Vagina (tissue), 2 donors: ENCODE measurements around the gene LRRC47. TPM values are rescaled to one million over a fixed set of nuclear protein-coding genes. Genes with fewer than 3 reads are reported as not detected.
"Not testable (repeated sequence)": the region's sequence is repeated elsewhere in the genome, so short reads cannot be mapped to it uniquely, and the experiment has no call there.

Experiments
- DNase-seq, 2 donors: peaks; one replicate each; pipeline ENCODE4 v3.0.0-alpha.2; 2017; ENCODE audit errors: extremely low spot score in 2 of 2
- H3K27ac ChIP-seq: fragments of 200-600 bp; sonication (generic); one replicate; pipeline ENCODE4 v1.5.1; 2019
- H3K27me3 ChIP-seq: fragments of 200-600 bp; sonication (generic); one replicate; pipeline ENCODE4 v1.5.1; 2019
- H3K36me3 ChIP-seq, 2 donors: fragments of 200-600 bp; sonication (generic); one replicate each; pipeline ENCODE4 v1.5.1; 2017 to 2019
- H3K4me1 ChIP-seq: fragments of 200-600 bp; sonication (generic); one replicate; pipeline ENCODE4 v1.5.1; 2019
- H3K4me3 ChIP-seq, 2 donors: fragments of 200-600 bp; sonication (generic); 1 replicate in 1 of 2; 2 replicates in 1 of 2; pipeline ENCODE4 v1.5.1; 2016 to 2019
- H3K9me3 ChIP-seq: fragments of 200-600 bp; sonication (generic); one replicate; pipeline ENCODE4 v1.5.1; 2019
- POLR2A ChIP-seq, 2 donors: fragments of 450-650 bp; IDR thresholded peaks; one replicate each; pipeline ENCODE4 v1.6.1; 2017; ENCODE audit warnings: antibody characterized with exemption in 2 of 2, mild to moderate bottlenecking in 2 of 2, moderate library complexity in 2 of 2
- POLR2AphosphoS5 ChIP-seq, 2 donors: sonication (generic); formaldehyde crosslinking; IDR thresholded peaks; one replicate each; pipeline ENCODE4 v1.9.0; 2017; ENCODE audit warnings: antibody characterized with exemption in 2 of 2, mild to moderate bottlenecking in 2 of 2, low read depth in 1 of 2; ENCODE audit not compliant: insufficient read depth in 1 of 2
- intact Hi-C: fragments of 100-400 bp; cut with DNase I; formaldehyde crosslinking; loops from one replicate; pipeline ENCODE4 v1.15.1; 2023
- total RNA-seq: library from RNA; depleted of rRNA; stranded (reverse); fragments of >200 nt; gene quantifications from one replicate; pipeline ENCODE4 v1.2.3, GENCODE V29; 2016
- TF ChIP-seq, protein P1 (sequence below), 3 experiments: fragments of 450-650 bp in 2 of 3; fragments of 200-600 bp in 1 of 3; sonication (generic) in 1 of 3; IDR thresholded peaks; one replicate each; pipeline ENCODE4 v1.5.1; 2017 to 2019; ENCODE audit warnings: antibody characterized with exemption in 3 of 3, mild to moderate bottlenecking in 2 of 3, moderate library complexity in 2 of 3

The LRRC47 gene
- total RNA-seq, 1 donor from 2014 or later, result 32.4 TPM

DNA sequence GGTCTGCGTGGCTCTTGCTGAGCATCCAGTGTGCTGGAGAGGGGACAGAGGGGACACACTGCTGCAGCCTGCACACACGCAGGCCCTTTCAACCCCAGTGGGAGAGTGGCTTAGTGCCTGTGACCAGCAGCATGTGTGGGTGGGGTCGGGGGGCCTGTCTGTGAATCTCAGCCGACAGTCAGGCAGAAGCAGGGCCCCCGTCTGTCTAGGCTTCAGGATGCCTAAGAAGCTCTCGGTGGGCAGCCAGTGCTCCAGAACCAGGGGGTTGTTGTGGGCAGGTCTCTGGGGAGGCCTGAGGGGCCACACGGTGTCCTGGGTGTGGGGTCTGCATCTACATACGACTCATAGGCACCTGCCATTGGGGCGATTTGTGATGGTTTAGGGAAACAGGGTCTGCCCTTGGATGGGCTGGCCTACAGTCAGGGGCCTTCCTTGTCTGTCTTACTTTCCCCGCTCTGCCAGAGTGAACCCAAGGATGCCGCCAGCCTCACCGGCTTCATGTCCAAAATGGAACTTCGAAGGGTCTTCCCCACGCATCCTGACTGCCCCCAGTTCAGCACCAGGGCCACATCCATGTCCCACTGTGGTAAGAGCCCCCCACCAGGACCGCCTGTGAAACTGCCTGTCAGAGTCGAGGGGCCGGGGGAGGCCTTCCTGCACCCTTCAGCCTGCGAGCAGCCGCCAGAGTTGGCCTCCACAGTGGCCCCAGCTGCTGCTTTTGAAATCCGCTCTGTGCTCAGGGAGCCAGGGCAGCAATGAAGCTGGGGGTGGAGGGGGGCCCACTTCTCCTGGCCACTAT is 42.4 kb downstream of the LRRC47 start:
- Histone ChIP-seq H3K4me3 (no peak overlapping the region), H3K36me3 (no peaks in the 10 kb centered on the region), H3K27ac (no peak overlapping the region), H3K27me3 (no peaks in the 10 kb centered on the region), H3K4me1 (no peaks in the 10 kb centered on the region), H3K9me3 (no peaks in the 10 kb centered on the region)
- no peak for DNase-seq
- intact Hi-C loops, result no loop called here
- TF ChIP-seq POLR2A (IDR thresholded peaks at IDR 0.05) (no peak), POLR2AphosphoS5 (IDR thresholded peaks at IDR 0.05; ENCODE audit: insufficient read depth in 1 of 2, low read depth in 1 of 2) (no peak)
- TF ChIP-seq, protein P1, sequence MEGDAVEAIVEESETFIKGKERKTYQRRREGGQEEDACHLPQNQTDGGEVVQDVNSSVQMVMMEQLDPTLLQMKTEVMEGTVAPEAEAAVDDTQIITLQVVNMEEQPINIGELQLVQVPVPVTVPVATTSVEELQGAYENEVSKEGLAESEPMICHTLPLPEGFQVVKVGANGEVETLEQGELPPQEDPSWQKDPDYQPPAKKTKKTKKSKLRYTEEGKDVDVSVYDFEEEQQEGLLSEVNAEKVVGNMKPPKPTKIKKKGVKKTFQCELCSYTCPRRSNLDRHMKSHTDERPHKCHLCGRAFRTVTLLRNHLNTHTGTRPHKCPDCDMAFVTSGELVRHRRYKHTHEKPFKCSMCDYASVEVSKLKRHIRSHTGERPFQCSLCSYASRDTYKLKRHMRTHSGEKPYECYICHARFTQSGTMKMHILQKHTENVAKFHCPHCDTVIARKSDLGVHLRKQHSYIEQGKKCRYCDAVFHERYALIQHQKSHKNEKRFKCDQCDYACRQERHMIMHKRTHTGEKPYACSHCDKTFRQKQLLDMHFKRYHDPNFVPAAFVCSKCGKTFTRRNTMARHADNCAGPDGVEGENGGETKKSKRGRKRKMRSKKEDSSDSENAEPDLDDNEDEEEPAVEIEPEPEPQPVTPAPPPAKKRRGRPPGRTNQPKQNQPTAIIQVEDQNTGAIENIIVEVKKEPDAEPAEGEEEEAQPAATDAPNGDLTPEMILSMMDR (IDR thresholded peaks at IDR 0.05), result no peak

DNA sequence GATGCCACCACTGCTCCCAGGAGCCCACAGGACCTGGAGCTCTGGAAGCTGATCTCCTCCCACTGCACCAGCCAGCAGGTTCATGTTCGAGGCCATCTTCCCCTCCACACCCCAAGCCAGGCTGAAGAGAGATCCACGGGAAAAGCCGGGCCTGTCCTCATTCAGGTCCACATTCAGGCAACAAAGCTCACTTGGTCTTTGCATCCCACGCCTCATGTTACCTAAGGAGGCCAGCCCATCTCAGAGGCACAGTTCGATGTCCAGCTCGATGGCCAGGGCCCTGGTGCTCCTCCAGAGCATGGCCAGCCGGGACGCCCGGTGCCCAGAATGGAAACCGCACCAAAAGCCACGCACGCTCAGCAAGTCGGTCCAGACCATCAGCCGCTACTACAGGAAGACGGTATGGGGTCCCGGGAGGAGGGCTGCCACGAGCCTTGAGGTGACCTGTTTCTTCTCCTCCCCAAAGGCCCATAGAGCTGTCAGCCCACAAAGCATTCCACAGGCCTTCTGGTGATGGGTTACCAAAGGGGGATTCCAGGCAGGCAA is 43.8 kb downstream of the LRRC47 start, which contains the start of gene CCDC27:
CCDC27 (plus strand) TSS at position 51 of the 546 bp plus-strand sequence; CDS start at position 83, 32 bp downstream.
- no peaks in the 10 kb centered on the region for H3K9me3 ChIP-seq
- intact Hi-C loops, result no loop called here
- H3K4me3 ChIP-seq, result no peak within 1 kb of the TSS
- no peaks in the 10 kb centered on the region for H3K27me3 ChIP-seq
- no peak for TF ChIP-seq POLR2A (IDR thresholded peaks at IDR 0.05)
- TF ChIP-seq POLR2AphosphoS5 (IDR thresholded peaks at IDR 0.05; ENCODE audit: insufficient read depth in 1 of 2, low read depth in 1 of 2), result no peak
- TF ChIP-seq, protein P1 (IDR thresholded peaks at IDR 0.05), result no peak
- no peaks in the 10 kb centered on the region for H3K36me3 ChIP-seq
- H3K27ac ChIP-seq, result no peak within 1 kb of the TSS
- peaks cover 6% of the 10 kb centered on the region for H3K4me1 ChIP-seq
- no peak for DNase-seq

DNA sequence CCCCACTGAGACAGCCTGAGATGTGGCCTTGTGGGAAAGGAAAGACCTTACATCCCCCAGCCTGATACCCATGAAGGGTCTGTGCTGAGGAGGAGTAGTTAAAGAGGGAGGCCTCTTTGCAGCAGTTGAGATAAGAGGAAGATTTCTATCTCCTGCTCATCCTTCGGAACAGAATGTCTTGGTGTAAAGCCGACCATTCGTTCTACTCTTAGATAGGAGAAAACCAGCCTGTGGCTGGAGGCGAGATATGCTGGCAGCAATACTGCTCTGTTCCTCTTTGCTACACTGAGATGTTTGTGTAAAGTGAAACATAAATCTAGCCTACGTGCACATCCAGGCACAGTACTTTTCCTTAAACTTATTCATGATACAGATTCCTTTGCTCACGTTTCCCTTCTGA is 45.6 kb downstream of the LRRC47 start:
- no peak for DNase-seq
- Histone ChIP-seq H3K9me3 (no peaks in the 10 kb centered on the region), H3K4me1 (peaks cover 19% of the 10 kb centered on the region), H3K36me3 (no peaks in the 10 kb centered on the region), H3K27ac (no peak overlapping the region), H3K4me3 (no peak overlapping the region), H3K27me3 (no peaks in the 10 kb centered on the region)
- TF ChIP-seq, protein P1 (IDR thresholded peaks at IDR 0.05), result no peak
- TF ChIP-seq POLR2A (IDR thresholded peaks at IDR 0.05) (no peak), POLR2AphosphoS5 (IDR thresholded peaks at IDR 0.05; ENCODE audit: insufficient read depth in 1 of 2, low read depth in 1 of 2) (no peak)
- intact Hi-C loops, result no loop called here

DNA sequence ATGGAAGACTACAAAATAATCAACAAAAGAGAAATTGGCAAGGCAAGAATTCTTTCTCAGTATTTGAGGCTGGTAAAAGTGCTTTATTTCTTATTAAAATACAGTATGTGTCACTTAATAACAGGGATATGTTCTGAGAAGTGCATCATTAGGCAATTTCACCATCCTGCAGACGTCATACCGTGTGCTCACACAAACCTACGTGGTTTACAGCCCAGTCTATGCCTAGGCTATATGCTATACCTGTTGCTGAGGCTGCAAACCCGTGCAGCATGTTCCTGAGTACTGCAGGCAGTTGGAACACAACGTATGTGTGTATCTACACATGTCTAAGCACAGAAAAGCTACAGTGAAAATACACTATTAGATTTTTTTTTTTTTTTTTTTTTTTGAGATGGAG is 46.8 kb downstream of the LRRC47 start:
- H3K27ac ChIP-seq, result no peak overlapping the region
- H3K4me3 ChIP-seq, result no peak overlapping the region
- no peaks in the 10 kb centered on the region for H3K36me3 ChIP-seq
- no peak for TF ChIP-seq POLR2A (IDR thresholded peaks at IDR 0.05)
- TF ChIP-seq, protein P1 (IDR thresholded peaks at IDR 0.05), result no peak
- TF ChIP-seq POLR2AphosphoS5 (IDR thresholded peaks at IDR 0.05; ENCODE audit: insufficient read depth in 1 of 2, low read depth in 1 of 2), result no peak
- no peaks in the 10 kb centered on the region for H3K9me3 ChIP-seq
- H3K27me3 ChIP-seq, result no peaks in the 10 kb centered on the region
- H3K4me1 ChIP-seq, result peaks cover 30% of the 10 kb centered on the region
- DNase-seq, result no peak
- intact Hi-C loops, result no loop called here

DNA sequence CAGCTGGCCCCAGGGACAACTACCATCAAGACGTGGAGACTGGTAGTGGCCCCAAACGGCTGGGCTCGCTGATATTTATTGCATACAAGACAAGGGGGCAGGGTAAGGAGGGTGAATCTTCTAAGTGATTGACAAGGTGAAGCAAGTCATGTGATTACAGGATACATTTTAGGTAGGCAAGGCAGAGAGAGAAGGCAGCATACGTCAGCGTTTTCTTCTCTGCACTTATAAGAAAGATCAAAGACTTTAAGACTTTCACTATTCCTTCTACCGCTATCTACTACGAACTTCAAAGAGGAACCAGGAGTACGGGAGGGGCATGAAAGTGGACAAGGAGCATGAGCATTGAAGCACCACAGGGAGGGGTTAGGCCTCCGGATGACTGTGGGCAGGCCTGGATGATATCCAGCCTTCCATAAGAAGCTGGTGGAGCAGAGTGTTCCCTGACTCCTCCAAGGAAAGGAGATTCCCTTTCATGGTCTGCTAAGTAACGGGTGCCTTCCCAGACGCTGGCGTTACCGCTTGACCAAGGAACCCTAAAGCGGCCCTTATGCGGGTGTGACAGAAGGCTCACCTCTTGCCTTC is 47.9 kb downstream of the LRRC47 start:
- DNase-seq, H3K4me3 ChIP-seq, intact Hi-C loops, H3K27me3 ChIP-seq, H3K36me3 ChIP-seq, H3K9me3 ChIP-seq, H3K27ac ChIP-seq: not testable (repeated sequence)
- peaks cover 32% of the 10 kb centered on the region for H3K4me1 ChIP-seq
